ENCODE results near the gene LRRC14B. TPM values are rescaled to one million over a fixed set of nuclear protein-coding genes. Genes with fewer than 3 reads are reported as not detected.

The LRRC14B gene
- total RNA-seq, 1 experiment from 2014 or later = not detected

DNA sequence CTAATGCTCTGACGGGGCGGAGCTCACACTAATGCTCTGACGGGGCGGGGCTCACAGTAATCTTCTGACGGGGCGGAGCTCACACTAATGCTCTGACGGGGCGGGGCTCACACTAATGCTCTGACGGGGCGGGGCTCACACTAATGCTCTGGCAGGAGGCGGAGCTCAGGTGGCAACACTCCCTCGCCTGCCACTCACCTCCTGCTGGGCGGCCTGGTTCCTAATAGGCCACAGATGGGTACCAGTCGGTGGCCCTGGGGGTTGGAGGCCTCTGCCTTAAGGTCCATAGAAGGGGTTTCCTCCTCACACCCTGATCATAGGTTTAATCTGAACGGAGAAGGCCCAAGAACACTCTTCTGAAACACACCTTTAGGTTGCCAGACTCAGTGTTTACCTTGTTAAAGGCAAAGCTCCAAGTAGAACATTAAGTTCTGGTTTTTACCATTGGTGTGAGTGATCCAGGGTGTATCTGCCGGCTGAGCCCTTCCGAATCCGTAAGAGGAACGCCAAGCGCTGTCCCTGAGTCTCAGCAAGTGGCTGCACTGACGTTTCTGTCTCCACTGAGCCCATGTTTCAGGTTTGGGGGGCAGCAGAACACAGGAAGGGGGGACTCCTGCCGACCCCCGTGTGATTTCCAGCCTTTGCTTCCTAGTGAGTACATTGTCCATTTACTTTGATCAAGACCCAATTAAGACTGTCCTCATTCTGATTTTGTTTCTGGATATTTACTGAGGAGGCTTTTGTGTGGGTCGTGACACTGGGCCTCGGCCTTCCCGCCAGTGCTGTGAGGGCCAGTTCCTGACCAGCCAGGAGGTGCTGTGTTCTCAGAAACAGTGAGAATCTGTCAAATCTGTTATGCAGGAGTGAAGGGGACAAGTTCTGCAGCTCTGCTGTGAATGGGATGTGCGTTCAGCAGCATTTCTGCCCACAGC is 24.6 kb upstream of the LRRC14B start:
- CTCF ChIA-PET = no interaction called here
- Mint-ChIP-seq H3K27ac (ENCODE audit: low read depth, unreplicated experiment) (no peak overlapping the region), H3K4me1 (ENCODE audit: insufficient read depth, unreplicated experiment) (peaks cover 7% of the 10 kb centered on the region), H3K36me3 (ENCODE audit: insufficient read depth, unreplicated experiment) (no peaks in the 10 kb centered on the region), H3K4me3 (ENCODE audit: unreplicated experiment) (no peak overlapping the region), H3K27me3 (ENCODE audit: insufficient read depth, unreplicated experiment) (peaks cover 3% of the 10 kb centered on the region), H3K9me3 (ENCODE audit: unreplicated experiment) (no peaks in the 10 kb centered on the region)
- intact Hi-C loops (cut with micrococcal nuclease) = no loop called here
- POLR2A ChIA-PET = no interaction called here
- DNase-seq (ENCODE audit: unreplicated experiment) = no peak
- TF ChIP-seq, protein P1, sequence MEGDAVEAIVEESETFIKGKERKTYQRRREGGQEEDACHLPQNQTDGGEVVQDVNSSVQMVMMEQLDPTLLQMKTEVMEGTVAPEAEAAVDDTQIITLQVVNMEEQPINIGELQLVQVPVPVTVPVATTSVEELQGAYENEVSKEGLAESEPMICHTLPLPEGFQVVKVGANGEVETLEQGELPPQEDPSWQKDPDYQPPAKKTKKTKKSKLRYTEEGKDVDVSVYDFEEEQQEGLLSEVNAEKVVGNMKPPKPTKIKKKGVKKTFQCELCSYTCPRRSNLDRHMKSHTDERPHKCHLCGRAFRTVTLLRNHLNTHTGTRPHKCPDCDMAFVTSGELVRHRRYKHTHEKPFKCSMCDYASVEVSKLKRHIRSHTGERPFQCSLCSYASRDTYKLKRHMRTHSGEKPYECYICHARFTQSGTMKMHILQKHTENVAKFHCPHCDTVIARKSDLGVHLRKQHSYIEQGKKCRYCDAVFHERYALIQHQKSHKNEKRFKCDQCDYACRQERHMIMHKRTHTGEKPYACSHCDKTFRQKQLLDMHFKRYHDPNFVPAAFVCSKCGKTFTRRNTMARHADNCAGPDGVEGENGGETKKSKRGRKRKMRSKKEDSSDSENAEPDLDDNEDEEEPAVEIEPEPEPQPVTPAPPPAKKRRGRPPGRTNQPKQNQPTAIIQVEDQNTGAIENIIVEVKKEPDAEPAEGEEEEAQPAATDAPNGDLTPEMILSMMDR (IDR thresholded peaks at IDR 0.05; ENCODE audit: unreplicated experiment) = no peak
- BruUV-seq (replicated peaks) = no TSS peak

DNA sequence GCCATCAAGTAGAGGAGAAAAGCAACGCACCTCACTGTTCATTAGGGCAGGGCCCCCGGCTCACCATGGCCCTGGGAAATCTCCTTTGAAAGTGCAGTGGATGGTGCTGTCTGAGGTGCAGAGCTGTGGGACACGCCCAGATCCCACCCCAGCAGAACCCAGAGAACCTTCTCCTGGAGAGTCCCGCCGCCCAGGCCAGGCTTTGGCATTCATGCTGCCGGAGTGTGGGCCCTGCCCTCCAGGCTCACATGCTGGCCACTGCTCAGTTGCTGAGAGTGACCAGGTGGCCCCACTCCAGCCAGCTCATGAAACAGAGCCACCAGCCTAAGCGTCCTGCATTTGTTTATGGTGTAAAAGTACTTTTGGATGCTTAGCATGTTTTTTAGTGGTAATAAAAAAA is 23.8 kb upstream of the LRRC14B start:
- H3K36me3 Mint-ChIP-seq (ENCODE audit: insufficient read depth, unreplicated experiment) = no peaks in the 10 kb centered on the region
- peaks cover 7% of the 10 kb centered on the region for H3K4me1 Mint-ChIP-seq (ENCODE audit: insufficient read depth, unreplicated experiment)
- no peak overlapping the region for H3K4me3 Mint-ChIP-seq (ENCODE audit: unreplicated experiment)
- H3K27me3 Mint-ChIP-seq (ENCODE audit: insufficient read depth, unreplicated experiment) = peaks cover 1% of the 10 kb centered on the region
- intact Hi-C loops (cut with micrococcal nuclease) = no loop called here
- CTCF ChIA-PET = no interaction called here
- BruUV-seq (replicated peaks) = no TSS peak
- H3K27ac Mint-ChIP-seq (ENCODE audit: low read depth, unreplicated experiment) = no peak overlapping the region
- no peak for DNase-seq (ENCODE audit: unreplicated experiment)
- no peaks in the 10 kb centered on the region for H3K9me3 Mint-ChIP-seq (ENCODE audit: unreplicated experiment)
- POLR2A ChIA-PET = no interaction called here
- TF ChIP-seq, protein P1 (IDR thresholded peaks at IDR 0.05; ENCODE audit: unreplicated experiment) = no peak

DNA sequence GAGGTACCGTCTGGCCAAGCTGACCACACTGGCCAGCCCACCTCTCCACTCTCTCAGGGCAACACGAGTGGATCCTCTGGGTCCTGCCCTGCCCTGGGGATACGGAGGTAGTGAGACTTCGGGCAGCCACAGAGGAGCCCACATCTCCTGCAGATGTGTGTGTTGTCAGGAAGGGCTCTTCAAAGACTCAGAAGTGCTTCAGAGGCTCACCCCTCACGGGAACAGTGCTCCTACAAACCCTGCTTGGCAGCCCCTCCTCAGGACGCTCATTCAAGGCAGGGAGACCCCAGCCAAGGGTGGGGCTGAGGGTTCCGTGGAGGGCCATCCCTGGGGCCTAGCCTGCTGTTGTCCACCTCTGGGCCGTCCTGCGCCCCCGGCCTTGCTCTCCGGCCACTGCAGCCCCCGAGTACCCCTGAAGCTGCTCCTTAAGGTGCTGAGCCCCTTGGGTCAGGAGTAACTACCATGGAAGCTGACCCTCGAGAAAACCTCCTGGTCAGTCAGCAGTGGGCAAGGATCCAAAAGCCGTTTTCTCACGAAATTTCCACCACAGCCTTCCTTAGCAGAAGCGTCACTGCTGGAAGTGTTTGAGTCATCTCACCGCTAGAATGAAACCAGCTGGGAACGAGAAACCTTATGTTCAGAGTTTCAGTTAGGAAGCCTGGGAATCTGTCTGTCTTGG is 23.2 kb upstream of the LRRC14B start:
- Mint-ChIP-seq H3K27ac (ENCODE audit: low read depth, unreplicated experiment) (peak overlapping the region; percentile 88), H3K4me1 (ENCODE audit: insufficient read depth, unreplicated experiment) (peaks cover 7% of the 10 kb centered on the region), H3K9me3 (ENCODE audit: unreplicated experiment) (no peaks in the 10 kb centered on the region), H3K4me3 (ENCODE audit: unreplicated experiment) (no peak overlapping the region), H3K36me3 (ENCODE audit: insufficient read depth, unreplicated experiment) (no peaks in the 10 kb centered on the region), H3K27me3 (ENCODE audit: insufficient read depth, unreplicated experiment) (peaks cover 7% of the 10 kb centered on the region)
- TF ChIP-seq, protein P1 (IDR thresholded peaks at IDR 0.05; ENCODE audit: unreplicated experiment) = no peak
- intact Hi-C loops (cut with micrococcal nuclease) = no loop called here
- POLR2A ChIA-PET = interaction anchor here (0.7 kb wide), 1 partner anchor 21 kb away, joined by 3 read pairs; no protein-coding TSS in a partner anchor
- BruUV-seq (replicated peaks) = no TSS peak
- peak; percentile 90 for DNase-seq (ENCODE audit: unreplicated experiment)
- CTCF ChIA-PET = no interaction called here

DNA sequence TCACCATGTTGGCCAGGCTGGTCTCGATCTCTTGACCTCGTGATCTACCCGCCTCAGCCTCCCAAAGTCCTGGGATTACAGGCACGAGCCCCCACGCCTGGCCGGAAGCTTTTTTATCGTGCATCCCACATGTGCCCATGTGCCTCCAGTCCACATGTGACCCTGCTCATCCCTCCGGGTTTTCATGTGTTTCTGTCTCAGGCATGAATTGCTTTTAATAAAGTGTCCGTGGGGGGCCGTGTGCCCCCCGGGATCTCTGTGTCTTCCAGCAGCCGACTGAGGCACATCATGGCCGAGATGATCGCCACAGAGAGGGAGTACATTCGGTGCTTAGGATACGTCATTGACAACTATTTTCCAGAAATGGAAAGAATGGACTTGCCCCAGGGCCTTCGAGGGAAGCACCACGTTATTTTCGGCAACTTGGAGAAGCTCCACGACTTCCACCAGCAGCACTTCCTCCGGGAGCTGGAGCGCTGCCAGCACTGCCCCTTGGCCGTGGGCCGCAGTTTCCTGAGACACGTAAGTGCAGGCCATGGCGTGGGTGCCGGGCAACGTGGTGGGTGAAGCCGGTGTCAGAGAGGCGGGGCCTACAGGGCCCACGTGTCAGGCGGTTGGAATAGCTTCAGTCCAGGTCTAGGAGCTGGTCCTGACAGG is 22.1 kb upstream of the LRRC14B start:
- no peaks in the 10 kb centered on the region for H3K36me3 Mint-ChIP-seq (ENCODE audit: insufficient read depth, unreplicated experiment)
- H3K9me3 Mint-ChIP-seq (ENCODE audit: unreplicated experiment) = no peaks in the 10 kb centered on the region
- BruUV-seq (replicated peaks) = no TSS peak
- peaks cover 18% of the 10 kb centered on the region for H3K27me3 Mint-ChIP-seq (ENCODE audit: insufficient read depth, unreplicated experiment)
- TF ChIP-seq, protein P1 (IDR thresholded peaks at IDR 0.05; ENCODE audit: unreplicated experiment) = no peak
- peak overlapping the region; percentile 88 for H3K27ac Mint-ChIP-seq (ENCODE audit: low read depth, unreplicated experiment)
- H3K4me1 Mint-ChIP-seq (ENCODE audit: insufficient read depth, unreplicated experiment) = peaks cover 7% of the 10 kb centered on the region
- ChIA-PET POLR2A (interaction anchor here (0.7 kb wide), 1 partner anchor 19 kb away, joined by 3 read pairs; no protein-coding TSS in a partner anchor), CTCF (no interaction called here)
- intact Hi-C loops (cut with micrococcal nuclease) = no loop called here
- DNase-seq (ENCODE audit: unreplicated experiment) = peak; percentile 90
- H3K4me3 Mint-ChIP-seq (ENCODE audit: unreplicated experiment) = no peak overlapping the region

Data from MCF 10A (cell line).